C4-2B (cell line): ENCODE data around the gene MON2.

ENCODE experiments used
- CTCF ChIP-seq: fragments of 450-650 bp; conservative IDR thresholded peaks from 2 replicates; pipeline ENCODE4 v1.5.1; 2017; ENCODE audit warnings: mild to moderate bottlenecking
- ZFX ChIP-seq: fragments of 450-650 bp; IDR thresholded peaks from 2 replicates; pipeline ENCODE4 v1.6.1; 2017

GRCh38 chr12:62603061-62603810 is 136.6 kb downstream of the MON2 start:
- TF ChIP-seq CTCF: peak; percentile 67
- TF ChIP-seq ZFX: no peak; the same call in 1 of the 2 replicates
